ENCODE data around the gene KCNIP4. TPM values are rescaled to one million over a fixed set of nuclear protein-coding genes. Genes with fewer than 3 reads are reported as not detected.
"Not testable (repeated sequence)": the region's sequence is repeated elsewhere in the genome, so short reads cannot be mapped to it uniquely, and the experiment has no call there.

The KCNIP4 gene
- total RNA-seq, 4 donors from 2014 or later, result 2.5 TPM; not detected in 2

DNA sequence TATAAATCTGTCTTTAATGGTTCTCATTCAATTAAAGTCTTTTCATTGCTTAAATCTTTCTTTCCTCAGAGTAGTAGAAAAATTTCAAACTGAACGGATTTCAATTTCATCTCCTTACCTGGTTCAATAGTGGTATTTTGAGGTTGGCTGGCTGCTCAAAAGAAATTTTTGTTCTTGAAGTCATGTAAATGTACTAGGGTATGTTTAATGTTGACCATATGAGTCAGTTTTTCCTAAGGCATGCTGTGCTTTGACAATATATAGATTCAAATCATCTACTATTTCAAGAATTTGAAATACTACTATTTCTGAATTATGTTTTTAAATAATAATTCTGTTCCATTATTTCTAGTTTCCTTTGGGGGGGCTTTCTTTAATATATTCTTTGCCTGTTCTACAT, 1142.9 kb downstream of the KCNIP4 start:
- Histone ChIP-seq H3K9me3 (no peaks in the 10 kb centered on the region), H3K4me3 (no peak overlapping the region), H3K4me1 (no peaks in the 10 kb centered on the region), H3K36me3 (no peaks in the 10 kb centered on the region), H3K27ac (no peak overlapping the region), H3K27me3 (no peaks in the 10 kb centered on the region)
- no peak for TF ChIP-seq POLR2AphosphoS5 (IDR thresholded peaks at IDR 0.05)
- TF ChIP-seq EP300 (IDR thresholded peaks at IDR 0.05; ENCODE audit: low read depth), result no peak
- TF ChIP-seq, protein P1, sequence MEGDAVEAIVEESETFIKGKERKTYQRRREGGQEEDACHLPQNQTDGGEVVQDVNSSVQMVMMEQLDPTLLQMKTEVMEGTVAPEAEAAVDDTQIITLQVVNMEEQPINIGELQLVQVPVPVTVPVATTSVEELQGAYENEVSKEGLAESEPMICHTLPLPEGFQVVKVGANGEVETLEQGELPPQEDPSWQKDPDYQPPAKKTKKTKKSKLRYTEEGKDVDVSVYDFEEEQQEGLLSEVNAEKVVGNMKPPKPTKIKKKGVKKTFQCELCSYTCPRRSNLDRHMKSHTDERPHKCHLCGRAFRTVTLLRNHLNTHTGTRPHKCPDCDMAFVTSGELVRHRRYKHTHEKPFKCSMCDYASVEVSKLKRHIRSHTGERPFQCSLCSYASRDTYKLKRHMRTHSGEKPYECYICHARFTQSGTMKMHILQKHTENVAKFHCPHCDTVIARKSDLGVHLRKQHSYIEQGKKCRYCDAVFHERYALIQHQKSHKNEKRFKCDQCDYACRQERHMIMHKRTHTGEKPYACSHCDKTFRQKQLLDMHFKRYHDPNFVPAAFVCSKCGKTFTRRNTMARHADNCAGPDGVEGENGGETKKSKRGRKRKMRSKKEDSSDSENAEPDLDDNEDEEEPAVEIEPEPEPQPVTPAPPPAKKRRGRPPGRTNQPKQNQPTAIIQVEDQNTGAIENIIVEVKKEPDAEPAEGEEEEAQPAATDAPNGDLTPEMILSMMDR (IDR thresholded peaks at IDR 0.05), result no peak
- TF ChIP-seq POLR2A (IDR thresholded peaks at IDR 0.05), result no peak
- DNase-seq, result no peak
- intact Hi-C loops (cut with DNase I; ENCODE audit: low total_unique reads) (no loop called here), in situ Hi-C loops (cut with MboI; ENCODE audit: low pct_ligation_motif_present in 1 of 4, low pct_unique_long_range_greater_than_20kb in 1 of 4, low sequenced_read_pairs in 3 of 4) (no loop called here)
- 82 to 91% methylated on average over 1 of the region's 1 CpG for WGBS, 2 donors (ENCODE audit: low coverage in 1 of 2)

DNA sequence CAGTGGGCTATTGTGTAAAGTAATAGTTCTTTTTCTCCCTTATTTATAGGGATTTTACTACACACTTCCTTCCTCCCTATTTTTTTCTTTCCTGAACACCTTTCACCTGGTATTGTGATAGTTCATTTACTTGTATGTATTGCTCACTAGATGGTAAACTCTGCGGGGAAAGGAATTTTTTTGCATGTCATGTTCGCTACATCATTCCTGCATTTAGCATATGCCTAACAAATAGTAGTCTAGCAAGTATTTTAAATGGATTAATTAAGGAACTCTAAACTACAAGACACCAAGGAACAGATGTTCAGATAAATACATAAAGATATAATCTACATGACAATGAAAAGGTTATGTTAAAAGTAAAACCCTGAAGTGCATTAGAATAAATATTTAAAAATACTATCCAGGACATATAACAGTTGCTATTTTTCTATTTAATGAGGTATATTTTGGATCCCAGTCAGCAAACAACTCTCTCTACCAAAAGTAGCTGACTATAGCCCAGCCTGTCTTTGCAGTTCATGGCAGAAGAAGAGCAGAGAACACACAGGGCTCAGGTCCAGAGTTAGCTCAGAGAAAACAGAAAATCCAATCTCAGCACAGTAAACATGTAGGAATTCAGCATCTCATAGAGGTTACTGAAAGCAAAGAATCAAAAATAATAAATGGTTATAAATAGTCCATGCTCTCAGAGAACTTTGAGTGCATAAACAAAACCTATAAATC, 1160.5 kb downstream of the KCNIP4 start:
- in situ Hi-C loops (cut with MboI; ENCODE audit: low pct_ligation_motif_present in 1 of 4, low pct_unique_long_range_greater_than_20kb in 1 of 4, low sequenced_read_pairs in 3 of 4), result loop anchor here in 1 of 4 donors (10.0 kb wide), 1 partner anchor 347 kb away; no protein-coding TSS in a partner anchor
- intact Hi-C loops (cut with DNase I; ENCODE audit: low total_unique reads), result no loop called here
- Histone ChIP-seq H3K4me3 (no peak overlapping the region), H3K27me3 (no peaks in the 10 kb centered on the region), H3K27ac (peak overlapping the region in 1 of 4 donors; percentile 31), H3K9me3 (peaks cover under 1 to 3% of the 10 kb centered on the region in 2 donors), H3K36me3 (no peaks in the 10 kb centered on the region), H3K4me1 (no peaks in the 10 kb centered on the region)
- no peak for DNase-seq
- TF ChIP-seq POLR2A (IDR thresholded peaks at IDR 0.05) (no peak), EP300 (IDR thresholded peaks at IDR 0.05; ENCODE audit: low read depth) (no peak), POLR2AphosphoS5 (IDR thresholded peaks at IDR 0.05) (no peak)
- TF ChIP-seq, protein P1 (IDR thresholded peaks at IDR 0.05), result no peak
- WGBS, 2 donors (ENCODE audit: low coverage in 1 of 2), result 80 to 90% methylated on average over 2 of the region's 2 CpGs

DNA sequence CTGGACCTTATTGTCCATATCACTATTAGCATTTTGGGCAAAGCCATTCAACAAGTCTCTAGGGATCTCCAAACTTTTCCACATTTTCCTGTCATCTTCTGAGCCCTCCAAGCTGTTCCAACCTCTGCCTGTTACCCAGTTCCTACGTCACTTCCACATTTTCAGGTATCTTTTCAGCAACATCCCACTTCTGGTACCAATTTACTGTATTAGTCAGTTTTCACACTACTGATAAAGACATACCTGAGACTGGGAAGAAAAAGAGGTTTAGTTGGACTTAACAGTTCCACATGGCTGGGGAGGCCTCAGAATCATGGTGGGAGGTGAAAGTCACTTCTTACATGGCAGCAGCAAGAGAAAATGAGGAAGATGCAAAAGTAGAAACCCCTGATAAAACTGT, 1165.4 kb downstream of the KCNIP4 start:
- in situ Hi-C loops (cut with MboI; ENCODE audit: low pct_ligation_motif_present in 1 of 4, low pct_unique_long_range_greater_than_20kb in 1 of 4, low sequenced_read_pairs in 3 of 4), result loop anchor here in 1 of 4 donors (10.0 kb wide), 1 partner anchor 352 kb away; no protein-coding TSS in a partner anchor
- H3K4me1 ChIP-seq; H3K4me3 ChIP-seq; H3K27ac ChIP-seq; H3K36me3 ChIP-seq; intact Hi-C loops (cut with DNase I; ENCODE audit: low total_unique reads); H3K9me3 ChIP-seq; H3K27me3 ChIP-seq; DNase-seq: not testable (repeated sequence)
- WGBS, 2 donors (ENCODE audit: low coverage in 1 of 2), result 71 to 83% methylated on average over 1 of the region's 1 CpG

DNA sequence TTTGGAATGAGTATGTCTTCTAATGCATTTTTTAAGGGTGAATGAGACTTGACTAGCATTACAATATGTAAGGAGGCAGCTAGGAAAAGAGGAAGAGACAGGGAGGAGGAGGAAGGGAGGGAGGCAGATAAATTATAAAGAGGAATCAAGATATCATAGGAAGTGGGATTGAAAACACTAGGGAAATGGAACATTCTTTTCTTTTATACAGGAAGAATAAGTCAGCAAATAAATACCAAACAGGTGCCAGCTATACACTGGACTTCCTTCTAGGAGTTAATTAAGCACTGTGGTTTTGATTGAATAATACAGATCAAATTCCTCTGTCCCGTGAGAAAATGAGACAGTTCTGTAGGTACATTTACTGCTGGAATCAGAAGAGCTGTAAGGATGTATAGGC, 1169.7 kb downstream of the KCNIP4 start:
- DNase-seq, result no peak
- WGBS, 2 donors (ENCODE audit: low coverage in 1 of 2), result 56 to 64% methylated on average over 1 of the region's 1 CpG
- Histone ChIP-seq H3K36me3 (no peaks in the 10 kb centered on the region), H3K9me3 (peaks cover 8% of the 10 kb centered on the region in 2 donors), H3K4me1 (peaks cover 0 to under 1% (median 0%) of the 10 kb centered on the region in 4 donors), H3K27ac (no peak overlapping the region), H3K4me3 (no peak overlapping the region), H3K27me3 (no peaks in the 10 kb centered on the region)
- intact Hi-C loops (cut with DNase I; ENCODE audit: low total_unique reads), result loop anchor here (5.0 kb wide), 1 partner anchor 612 kb away; no protein-coding TSS in a partner anchor
- TF ChIP-seq POLR2AphosphoS5 (IDR thresholded peaks at IDR 0.05) (no peak), POLR2A (IDR thresholded peaks at IDR 0.05) (no peak), EP300 (IDR thresholded peaks at IDR 0.05; ENCODE audit: low read depth) (no peak)
- TF ChIP-seq, protein P1 (IDR thresholded peaks at IDR 0.05), result no peak
- in situ Hi-C loops (cut with MboI; ENCODE audit: low pct_ligation_motif_present in 1 of 4, low pct_unique_long_range_greater_than_20kb in 1 of 4, low sequenced_read_pairs in 3 of 4), result loop anchor here in 2 of 4 donors (10.0 kb wide), 1 partner anchor 356 kb away; no protein-coding TSS in a partner anchor

All from transverse colon (tissue), 4 donors.